ENCODE data around the gene NKX6-2.

GRCh38 chr10:132814469-132814856 is 28.5 kb upstream of the NKX6-2 start:
- TF ChIP-seq CTCF (IDR thresholded peaks at IDR 0.05; ENCODE audit: control extremely low read depth in 1 of 3, insufficient read depth in 1 of 3, low read depth in 1 of 3, low read length in 3 of 3) (no peak), BACH1 (IDR thresholded peaks at IDR 0.05; ENCODE audit: low read length) (no peak), NRF1 (IDR thresholded peaks at IDR 0.05; ENCODE audit: low read depth, low read length) (no peak), POLR2A (IDR thresholded peaks at IDR 0.05; ENCODE audit: control extremely low read depth in 1 of 2, low read depth in 2 of 2, low read length in 2 of 2) (no peak), TEAD4 (IDR thresholded peaks at IDR 0.05; ENCODE audit: low read depth, low read length) (no peak), GABPA (IDR thresholded peaks at IDR 0.05; ENCODE audit: borderline replicate concordance, insufficient read depth, low read length) (no peak), ATF2 (IDR thresholded peaks at IDR 0.05; ENCODE audit: low read length) (no peak), JUND (IDR thresholded peaks at IDR 0.05; ENCODE audit: low read length) (no peak), RAD21 (IDR thresholded peaks at IDR 0.05 in 1 of 2, conservative IDR thresholded peaks at IDR 0.05 in 1 of 2; ENCODE audit: low read depth in 2 of 2, low read length in 2 of 2) (no peak), POLR2AphosphoS5 (IDR thresholded peaks at IDR 0.05; ENCODE audit: low read depth, low read length) (no peak)

All from H1 (cell line).